Epithelial cell of esophagus (primary cell): ENCODE data around the gene LRIG1.

Experiments
- DNase-seq: peaks from one replicate; pipeline ENCODE4 v3.0.0; 2010; ENCODE audit warnings: low read depth
- H3K4me3 ChIP-seq: 2 replicates; pipeline ENCODE4 v1.5.1; 2011; ENCODE audit warnings: mild to moderate bottlenecking, low read length, control low read depth
- TF ChIP-seq, protein P1 (sequence below): IDR thresholded peaks from 2 replicates; pipeline ENCODE4 v1.5.1; 2011; ENCODE audit warnings: low read depth, mild to moderate bottlenecking, low read length, control low read depth, inconsistent platforms; ENCODE audit not compliant: insufficient read depth; ENCODE audit errors: missing control alignments

LRIG1 gene

DNA sequence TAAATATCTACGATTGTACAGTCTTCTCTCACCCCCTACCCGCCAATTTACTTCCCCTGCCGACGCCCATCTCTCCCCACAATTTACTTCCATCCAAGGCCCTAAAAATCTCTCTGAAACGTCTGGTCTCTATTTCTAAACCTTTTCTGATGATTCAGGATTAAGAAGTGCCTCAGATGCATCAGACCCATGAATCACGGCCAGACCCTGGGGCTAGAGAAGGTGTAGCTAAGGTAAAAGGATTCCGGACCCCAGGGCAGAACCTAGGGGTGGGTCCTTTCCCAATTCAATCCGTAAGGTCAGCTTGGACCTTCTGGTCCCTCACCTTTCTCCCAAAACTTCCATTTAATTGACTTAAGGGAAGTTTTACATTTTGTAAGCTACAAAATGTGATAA is 46.4 kb downstream of the LRIG1 start:
- TF ChIP-seq, protein P1, sequence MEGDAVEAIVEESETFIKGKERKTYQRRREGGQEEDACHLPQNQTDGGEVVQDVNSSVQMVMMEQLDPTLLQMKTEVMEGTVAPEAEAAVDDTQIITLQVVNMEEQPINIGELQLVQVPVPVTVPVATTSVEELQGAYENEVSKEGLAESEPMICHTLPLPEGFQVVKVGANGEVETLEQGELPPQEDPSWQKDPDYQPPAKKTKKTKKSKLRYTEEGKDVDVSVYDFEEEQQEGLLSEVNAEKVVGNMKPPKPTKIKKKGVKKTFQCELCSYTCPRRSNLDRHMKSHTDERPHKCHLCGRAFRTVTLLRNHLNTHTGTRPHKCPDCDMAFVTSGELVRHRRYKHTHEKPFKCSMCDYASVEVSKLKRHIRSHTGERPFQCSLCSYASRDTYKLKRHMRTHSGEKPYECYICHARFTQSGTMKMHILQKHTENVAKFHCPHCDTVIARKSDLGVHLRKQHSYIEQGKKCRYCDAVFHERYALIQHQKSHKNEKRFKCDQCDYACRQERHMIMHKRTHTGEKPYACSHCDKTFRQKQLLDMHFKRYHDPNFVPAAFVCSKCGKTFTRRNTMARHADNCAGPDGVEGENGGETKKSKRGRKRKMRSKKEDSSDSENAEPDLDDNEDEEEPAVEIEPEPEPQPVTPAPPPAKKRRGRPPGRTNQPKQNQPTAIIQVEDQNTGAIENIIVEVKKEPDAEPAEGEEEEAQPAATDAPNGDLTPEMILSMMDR = no peak
- DNase-seq = peak; percentile 63
- H3K4me3 ChIP-seq = no peak overlapping the region

DNA sequence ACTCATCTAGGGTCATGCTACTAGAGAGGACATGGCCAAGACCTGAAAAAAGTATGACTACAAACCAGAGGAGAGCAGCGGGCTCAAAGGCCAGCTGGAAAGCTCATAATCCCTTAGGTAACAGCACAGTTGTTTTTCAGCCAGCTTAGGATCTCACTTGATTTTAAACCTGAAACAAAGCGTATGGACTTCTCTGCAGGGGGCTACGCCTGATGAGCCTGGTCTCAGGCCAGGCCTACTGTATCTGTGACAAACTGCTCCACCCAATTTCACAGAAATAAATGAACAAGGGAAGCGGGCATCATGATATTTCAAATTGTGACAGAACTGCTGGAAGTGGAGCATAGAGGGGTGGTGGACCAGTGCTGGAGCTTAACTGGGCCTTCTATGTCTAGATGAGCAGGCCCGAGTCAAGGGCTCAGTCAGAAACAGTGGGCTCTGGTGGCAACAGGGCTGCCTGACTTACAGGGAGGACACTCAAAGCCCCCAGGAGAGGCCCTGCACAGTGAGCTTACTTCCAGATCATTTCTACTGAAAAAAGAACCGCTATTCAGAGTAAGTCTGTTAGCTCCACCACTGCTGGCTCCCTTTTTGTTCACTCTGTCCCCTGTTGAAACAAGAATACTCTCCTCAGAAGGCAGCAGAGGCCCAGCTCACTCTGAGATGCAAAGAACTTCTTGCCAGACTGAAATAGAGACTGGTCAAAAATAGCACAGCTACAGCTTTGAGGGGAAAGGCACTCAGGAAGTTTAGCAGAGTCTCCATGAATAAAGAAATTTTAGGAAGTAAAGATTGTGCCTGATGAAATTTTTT is 47.0 kb downstream of the LRIG1 start:
- no peak for DNase-seq
- TF ChIP-seq, protein P1 = no peak
- no peak overlapping the region for H3K4me3 ChIP-seq

DNA sequence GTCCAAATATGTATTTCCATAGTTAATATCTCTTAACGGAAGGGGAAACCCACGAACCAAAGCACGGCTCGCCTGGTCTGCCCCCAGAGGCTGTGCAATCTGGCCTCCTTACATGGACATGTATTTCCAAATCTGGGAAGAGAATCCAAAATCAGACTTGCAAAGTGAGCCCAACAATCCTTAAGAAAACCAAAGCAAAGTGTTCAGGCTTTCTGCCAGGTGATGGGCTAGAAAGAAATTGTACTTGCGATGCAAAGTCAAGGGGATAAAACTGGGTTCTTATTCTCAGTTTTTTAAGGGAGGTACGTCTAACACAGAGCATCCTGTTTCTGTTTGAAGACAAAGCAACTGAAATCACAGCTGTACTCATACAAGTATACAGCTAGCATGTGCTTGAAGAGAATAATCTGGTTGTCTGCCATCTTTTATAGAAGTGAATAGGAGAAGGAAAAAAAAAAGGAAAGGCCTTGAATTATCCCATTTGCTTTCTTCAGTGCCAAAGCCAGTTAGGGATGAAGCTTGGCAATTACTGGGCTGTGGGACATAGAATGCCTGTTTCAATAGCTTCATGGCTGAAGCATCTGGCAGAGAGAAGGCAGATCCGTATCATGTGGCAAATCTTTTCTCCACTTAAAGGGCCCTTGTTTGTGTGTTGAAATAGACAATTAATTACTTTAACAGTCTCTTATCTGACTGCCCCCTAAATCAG is 48.4 kb downstream of the LRIG1 start:
- DNase-seq = no peak
- no peak overlapping the region for H3K4me3 ChIP-seq
- TF ChIP-seq, protein P1 = no peak

DNA sequence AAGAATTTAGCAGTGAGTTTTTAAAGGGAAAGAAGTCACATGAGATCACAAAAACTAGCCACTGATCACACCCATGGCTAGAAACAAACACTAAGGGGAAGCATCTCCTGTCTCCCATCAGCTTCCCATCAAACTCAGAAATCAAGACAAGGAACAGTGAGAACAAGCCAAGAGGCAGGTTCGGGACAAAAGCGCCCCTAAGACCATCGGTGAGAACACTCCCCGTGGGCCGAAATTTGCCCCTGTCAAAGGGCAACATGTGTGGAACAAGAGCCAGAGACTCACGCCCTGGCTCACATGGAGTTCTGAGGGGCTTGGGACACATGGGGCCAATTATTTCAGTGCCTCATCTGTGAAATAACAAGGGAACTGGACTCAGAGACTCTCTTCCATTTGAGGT is 49.1 kb downstream of the LRIG1 start:
- no peak for DNase-seq
- TF ChIP-seq, protein P1 = no peak
- H3K4me3 ChIP-seq = no peak overlapping the region

DNA sequence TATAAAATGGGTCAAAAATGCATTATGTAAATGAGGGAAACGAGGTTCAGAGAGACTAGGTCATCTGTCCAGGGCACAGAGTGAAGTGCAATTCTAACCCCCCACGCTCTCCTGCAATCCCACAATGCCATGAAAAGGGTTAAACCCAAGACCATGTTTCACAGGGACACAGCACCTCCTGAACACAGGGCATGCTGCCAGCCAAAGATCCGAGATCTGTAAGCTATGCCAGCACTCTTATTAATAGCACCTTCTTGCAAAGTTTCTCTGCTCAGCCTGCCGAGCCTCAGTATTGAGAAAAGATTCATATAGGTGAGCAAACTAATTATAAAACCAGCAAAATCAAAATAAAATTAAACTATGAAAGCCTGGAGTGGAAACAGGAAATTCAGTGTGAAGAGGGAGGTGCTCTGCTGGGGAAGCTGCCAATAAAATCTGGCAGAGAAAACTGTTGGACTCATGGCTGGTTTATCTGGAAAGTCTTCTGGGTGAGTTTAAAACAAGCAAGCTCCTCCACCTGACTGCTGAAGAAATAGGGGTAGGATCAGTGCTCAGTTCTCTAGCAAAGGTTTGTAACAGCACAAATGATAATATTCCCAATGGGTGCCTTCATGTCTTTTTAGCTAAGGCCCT is 50.3 kb downstream of the LRIG1 start:
- H3K4me3 ChIP-seq = peak overlapping the region; percentile 9
- TF ChIP-seq, protein P1 = no peak
- peak; percentile 66 for DNase-seq

DNA sequence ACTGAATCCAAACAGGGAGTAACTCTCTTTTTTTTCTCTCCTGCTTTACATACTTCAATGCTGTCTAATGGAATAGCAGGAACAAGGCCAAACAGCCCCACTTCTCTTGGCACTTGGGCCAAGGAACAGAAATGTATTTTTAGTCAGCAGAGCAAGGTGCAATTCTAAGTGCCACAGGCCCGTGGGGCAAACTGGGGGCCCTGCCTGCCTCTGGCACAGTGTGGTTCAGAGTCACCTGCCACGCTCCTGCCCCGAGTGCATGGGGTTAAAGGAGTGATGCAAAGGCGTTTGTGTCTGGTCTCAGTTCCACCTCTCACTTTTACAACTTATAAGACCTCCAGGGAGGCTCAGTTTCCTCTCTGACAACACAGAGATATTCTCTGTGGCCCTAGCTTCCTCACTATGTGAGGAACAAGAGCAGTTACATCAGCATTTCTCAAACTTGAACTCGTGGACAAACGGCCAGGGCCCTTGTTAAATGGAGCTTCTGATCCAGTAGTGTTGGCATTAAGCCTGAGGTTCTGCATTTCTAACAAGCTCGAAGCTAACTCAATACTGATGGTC is 51.3 kb downstream of the LRIG1 start:
- no peak for DNase-seq
- TF ChIP-seq, protein P1 = no peak
- no peak overlapping the region for H3K4me3 ChIP-seq
